ENCODE measurements around the gene SMARCC2. TPM values are rescaled to one million over a fixed set of nuclear protein-coding genes. Genes with fewer than 3 reads are reported as not detected.

The SMARCC2 gene
- 202 and 207 TPM in 2 replicates for total RNA-seq
- long read RNA-seq, partial matches to known transcripts, result 39 of 55 reads
- long read RNA-seq, other reads (novel, unspliced or antisense), result 15 of 55 reads

- H3K36me3 Mint-ChIP-seq (ENCODE audit: insufficient read depth), result peaks cover 9% of the 10 kb centered on the region
- peaks cover 17% of the 10 kb centered on the region for H3K4me1 Mint-ChIP-seq (ENCODE audit: low read depth)
- peak within 1 kb of the TSS; percentile 100 for H3K27ac Mint-ChIP-seq
- peak; percentile 78 for DNase-seq (ENCODE audit: low spot score, unreplicated experiment)
- no peaks in the 10 kb centered on the region for H3K9me3 Mint-ChIP-seq (ENCODE audit: low read depth)
- peak; percentile 83 for TF ChIP-seq CTCF (IDR thresholded peaks at IDR 0.05; ENCODE audit: unreplicated experiment)
- peak within 1 kb of the TSS; percentile 97 for H3K4me3 Mint-ChIP-seq (ENCODE audit: low read depth)
- H3K27me3 Mint-ChIP-seq, result no peaks in the 10 kb centered on the region
Observed at GRCh38 chr12:56189099-56189917, at the start of gene SMARCC2. Gene SMARCC2 (minus strand): TSS chr12:56189483. CDS start chr12:56189461, 22 bp downstream.

- H3K4me3 Mint-ChIP-seq (ENCODE audit: low read depth), result no peak overlapping the region
- H3K9me3 Mint-ChIP-seq (ENCODE audit: low read depth), result no peaks in the 10 kb centered on the region
- peaks cover 7% of the 10 kb centered on the region for H3K4me1 Mint-ChIP-seq (ENCODE audit: low read depth)
- peaks cover 16% of the 10 kb centered on the region for H3K36me3 Mint-ChIP-seq (ENCODE audit: insufficient read depth)
- TF ChIP-seq CTCF (IDR thresholded peaks at IDR 0.05; ENCODE audit: unreplicated experiment), result no peak
- no peaks in the 10 kb centered on the region for H3K27me3 Mint-ChIP-seq
- no peak for DNase-seq (ENCODE audit: low spot score, unreplicated experiment)
- no peak overlapping the region for H3K27ac Mint-ChIP-seq
Observed at GRCh38 chr12:56237552-56237951, 48.3 kb upstream of the SMARCC2 start.

- DNase-seq (ENCODE audit: low spot score, unreplicated experiment), result no peak
- Mint-ChIP-seq H3K4me3 (ENCODE audit: low read depth) (no peak overlapping the region), H3K27ac (no peak overlapping the region), H3K9me3 (ENCODE audit: low read depth) (no peaks in the 10 kb centered on the region), H3K4me1 (ENCODE audit: low read depth) (peaks cover 8% of the 10 kb centered on the region), H3K36me3 (ENCODE audit: insufficient read depth) (peaks cover 15% of the 10 kb centered on the region), H3K27me3 (no peaks in the 10 kb centered on the region)
- no peak for TF ChIP-seq CTCF (IDR thresholded peaks at IDR 0.05; ENCODE audit: unreplicated experiment)
Observed at GRCh38 chr12:56236985-56237384, 47.7 kb upstream of the SMARCC2 start.

GRCh38 chr12:56236091-56236490, 46.8 kb upstream of the SMARCC2 start:
- DNase-seq (ENCODE audit: low spot score, unreplicated experiment), result no peak
- H3K4me1 Mint-ChIP-seq (ENCODE audit: low read depth), result peaks cover 12% of the 10 kb centered on the region

More at GRCh38 chr12:56236091-56236490, 46.8 kb upstream of the SMARCC2 start:
- TF ChIP-seq CTCF (IDR thresholded peaks at IDR 0.05; ENCODE audit: unreplicated experiment), result no peak
- H3K36me3 Mint-ChIP-seq (ENCODE audit: insufficient read depth), result peaks cover 9% of the 10 kb centered on the region
- no peak overlapping the region for H3K4me3 Mint-ChIP-seq (ENCODE audit: low read depth)
- peak overlapping the region; percentile 64 for H3K27ac Mint-ChIP-seq
- H3K9me3 Mint-ChIP-seq (ENCODE audit: low read depth), result no peaks in the 10 kb centered on the region
- no peaks in the 10 kb centered on the region for H3K27me3 Mint-ChIP-seq
